Measurements from ENCODE around the gene DBF4.
A peak's percentile ranks its signal among the peaks of the same experiment; 100 is the strongest.
"Not testable (repeated sequence)": the region's sequence is repeated elsewhere in the genome, so short reads cannot be mapped to it uniquely, and the experiment has no call there.

Gene DBF4

GRCh38 chr7:87866089-87866488 is 10.2 kb upstream of the DBF4 start:
- Histone ChIP-seq H3K27me3 (replicated peaks; ENCODE audit: control insufficient read depth, insufficient read depth, low read length, poor library complexity, severe bottlenecking) (no peaks in the 10 kb centered on the region), H3K27ac (ENCODE audit: insufficient read depth, low read length, poor library complexity, severe bottlenecking) (no peak overlapping the region), H3K36me3 (ENCODE audit: control insufficient read depth, insufficient read depth, low read length) (peaks cover 7% of the 10 kb centered on the region), H3K4me1 (ENCODE audit: control insufficient read depth, insufficient read depth, low read length, poor library complexity, severe bottlenecking) (no peaks in the 10 kb centered on the region), H3K4me3 (ENCODE audit: insufficient read depth, low read depth, low read length, poor library complexity, severe bottlenecking) (no peak overlapping the region), H3K9me3 (ENCODE audit: control insufficient read depth, low read length) (peaks cover 8% of the 10 kb centered on the region)
- DNase-seq = no peak

- DNase-seq; H3K36me3 ChIP-seq (ENCODE audit: control insufficient read depth, insufficient read depth, low read length); H3K27me3 ChIP-seq (replicated peaks; ENCODE audit: control insufficient read depth, insufficient read depth, low read length, poor library complexity, severe bottlenecking); H3K4me1 ChIP-seq (ENCODE audit: control insufficient read depth, insufficient read depth, low read length, poor library complexity, severe bottlenecking); H3K4me3 ChIP-seq (ENCODE audit: insufficient read depth, low read depth, low read length, poor library complexity, severe bottlenecking); H3K9me3 ChIP-seq (ENCODE audit: control insufficient read depth, low read length); H3K27ac ChIP-seq (ENCODE audit: insufficient read depth, low read length, poor library complexity, severe bottlenecking): not testable (repeated sequence)
Observed at GRCh38 chr7:87866533-87866932, 9.8 kb upstream of the DBF4 start.

- Histone ChIP-seq H3K4me1 (ENCODE audit: control insufficient read depth, insufficient read depth, low read length, poor library complexity, severe bottlenecking) (no peaks in the 10 kb centered on the region), H3K36me3 (ENCODE audit: control insufficient read depth, insufficient read depth, low read length) (peaks cover 6% of the 10 kb centered on the region), H3K27me3 (replicated peaks; ENCODE audit: control insufficient read depth, insufficient read depth, low read length, poor library complexity, severe bottlenecking) (no peaks in the 10 kb centered on the region), H3K4me3 (ENCODE audit: insufficient read depth, low read depth, low read length, poor library complexity, severe bottlenecking) (no peak overlapping the region), H3K27ac (ENCODE audit: insufficient read depth, low read length, poor library complexity, severe bottlenecking) (no peak overlapping the region), H3K9me3 (ENCODE audit: control insufficient read depth, low read length) (peaks cover 8% of the 10 kb centered on the region)
- DNase-seq = no peak
Observed at GRCh38 chr7:87870471-87870870, 5.8 kb upstream of the DBF4 start.

DNA sequence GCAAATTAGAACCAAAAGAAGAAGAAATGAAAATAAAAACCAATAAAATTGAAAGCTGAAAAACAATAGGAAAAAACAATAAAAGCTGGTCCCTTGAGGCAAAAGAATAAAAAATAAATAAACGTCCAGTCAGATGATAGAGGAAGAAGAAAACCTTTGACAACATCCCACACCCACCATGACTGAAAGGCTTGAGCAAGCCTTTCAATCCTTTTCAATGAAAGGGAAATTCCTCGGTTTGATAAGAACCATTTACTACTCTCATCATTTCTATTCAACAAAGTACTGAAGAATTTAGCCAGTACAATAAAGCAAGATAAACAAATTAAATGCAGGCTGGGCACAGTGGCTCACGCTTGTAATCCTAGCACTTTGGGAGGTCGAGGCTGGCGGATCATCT is 3.9 kb upstream of the DBF4 start:
- no peak overlapping the region for H3K4me3 ChIP-seq (ENCODE audit: insufficient read depth, low read depth, low read length, poor library complexity, severe bottlenecking)
- DNase-seq = no peak
- no peaks in the 10 kb centered on the region for H3K9me3 ChIP-seq (ENCODE audit: control insufficient read depth, low read length)
- H3K4me1 ChIP-seq (ENCODE audit: control insufficient read depth, insufficient read depth, low read length, poor library complexity, severe bottlenecking) = no peaks in the 10 kb centered on the region
- H3K27me3 ChIP-seq (replicated peaks; ENCODE audit: control insufficient read depth, insufficient read depth, low read length, poor library complexity, severe bottlenecking) = no peaks in the 10 kb centered on the region
- H3K36me3 ChIP-seq (ENCODE audit: control insufficient read depth, insufficient read depth, low read length) = no peaks in the 10 kb centered on the region
- no peak overlapping the region for H3K27ac ChIP-seq (ENCODE audit: insufficient read depth, low read length, poor library complexity, severe bottlenecking)

GRCh38 chr7:87873328-87873727 is 3.0 kb upstream of the DBF4 start:
- H3K4me1 ChIP-seq (ENCODE audit: control insufficient read depth, insufficient read depth, low read length, poor library complexity, severe bottlenecking); H3K36me3 ChIP-seq (ENCODE audit: control insufficient read depth, insufficient read depth, low read length); H3K27ac ChIP-seq (ENCODE audit: insufficient read depth, low read length, poor library complexity, severe bottlenecking); H3K4me3 ChIP-seq (ENCODE audit: insufficient read depth, low read depth, low read length, poor library complexity, severe bottlenecking); DNase-seq; H3K9me3 ChIP-seq (ENCODE audit: control insufficient read depth, low read length); H3K27me3 ChIP-seq (replicated peaks; ENCODE audit: control insufficient read depth, insufficient read depth, low read length, poor library complexity, severe bottlenecking): not testable (repeated sequence)

- H3K4me1 ChIP-seq (ENCODE audit: control insufficient read depth, insufficient read depth, low read length, poor library complexity, severe bottlenecking) = no peaks in the 10 kb centered on the region
- H3K27me3 ChIP-seq (replicated peaks; ENCODE audit: control insufficient read depth, insufficient read depth, low read length, poor library complexity, severe bottlenecking) = no peaks in the 10 kb centered on the region
- H3K9me3 ChIP-seq (ENCODE audit: control insufficient read depth, low read length) = no peaks in the 10 kb centered on the region
- no peak for DNase-seq
- no peaks in the 10 kb centered on the region for H3K36me3 ChIP-seq (ENCODE audit: control insufficient read depth, insufficient read depth, low read length)
- H3K4me3 ChIP-seq (ENCODE audit: insufficient read depth, low read depth, low read length, poor library complexity, severe bottlenecking) = no peak overlapping the region
- H3K27ac ChIP-seq (ENCODE audit: insufficient read depth, low read length, poor library complexity, severe bottlenecking) = no peak overlapping the region
Observed at GRCh38 chr7:87874066-87874465, 2.2 kb upstream of the DBF4 start.

GRCh38 chr7:87875151-87876039 is 898 bp upstream of the DBF4 start:
- Histone ChIP-seq H3K4me1 (ENCODE audit: control insufficient read depth, insufficient read depth, low read length, poor library complexity, severe bottlenecking) (no peaks in the 10 kb centered on the region), H3K36me3 (ENCODE audit: control insufficient read depth, insufficient read depth, low read length) (no peaks in the 10 kb centered on the region), H3K9me3 (ENCODE audit: control insufficient read depth, low read length) (no peaks in the 10 kb centered on the region), H3K27me3 (replicated peaks; ENCODE audit: control insufficient read depth, insufficient read depth, low read length, poor library complexity, severe bottlenecking) (no peaks in the 10 kb centered on the region), H3K27ac (ENCODE audit: insufficient read depth, low read length, poor library complexity, severe bottlenecking) (peak overlapping the region; percentile 70), H3K4me3 (ENCODE audit: insufficient read depth, low read depth, low read length, poor library complexity, severe bottlenecking) (peak overlapping the region; percentile 88)
- DNase-seq = peak in 2 of 3 donors; percentile 2 to 6

- Histone ChIP-seq H3K9me3 (ENCODE audit: control insufficient read depth, low read length) (no peaks in the 10 kb centered on the region), H3K36me3 (ENCODE audit: control insufficient read depth, insufficient read depth, low read length) (no peaks in the 10 kb centered on the region), H3K27me3 (replicated peaks; ENCODE audit: control insufficient read depth, insufficient read depth, low read length, poor library complexity, severe bottlenecking) (no peaks in the 10 kb centered on the region), H3K4me3 (ENCODE audit: insufficient read depth, low read depth, low read length, poor library complexity, severe bottlenecking) (peak overlapping the region; percentile 88), H3K4me1 (ENCODE audit: control insufficient read depth, insufficient read depth, low read length, poor library complexity, severe bottlenecking) (no peaks in the 10 kb centered on the region), H3K27ac (ENCODE audit: insufficient read depth, low read length, poor library complexity, severe bottlenecking) (peak overlapping the region; percentile 76)
- DNase-seq = peak in 2 of 3 donors; percentile 14 to 28
Observed at GRCh38 chr7:87876869-87877234, 559 bp downstream of the DBF4 start.

DNA sequence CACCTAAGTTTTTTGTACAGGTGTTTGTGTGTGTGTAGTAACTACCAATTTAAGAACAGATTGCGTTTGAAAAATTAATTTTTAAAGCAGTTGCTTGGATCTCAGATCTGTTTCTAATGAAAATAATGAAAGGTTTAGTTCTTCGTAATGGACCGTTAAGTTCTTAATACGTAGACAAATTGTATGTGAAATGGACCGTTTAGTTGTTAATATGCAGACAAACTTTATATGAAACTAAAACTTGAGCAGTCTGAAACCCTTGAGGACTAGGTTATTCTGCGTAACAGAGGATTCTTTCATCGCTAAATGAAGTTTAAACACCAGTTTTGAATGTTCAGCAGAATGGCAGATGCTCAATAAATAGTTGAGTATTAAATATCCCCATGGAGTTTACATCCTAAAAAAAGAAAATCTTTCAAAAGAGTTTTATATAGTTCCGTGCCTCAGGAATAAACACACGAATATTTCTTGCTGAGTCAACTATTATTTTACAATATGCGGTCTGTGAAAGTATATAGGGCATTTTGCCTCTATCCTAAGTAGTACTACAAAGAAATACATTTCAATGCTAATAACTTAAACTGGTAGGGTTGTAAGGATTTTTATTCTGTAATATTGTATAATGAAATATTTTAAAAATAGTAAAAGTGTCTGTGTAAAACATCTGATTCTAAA is 1.2 kb downstream of the DBF4 start:
- Histone ChIP-seq H3K27me3 (replicated peaks; ENCODE audit: control insufficient read depth, insufficient read depth, low read length, poor library complexity, severe bottlenecking) (no peaks in the 10 kb centered on the region), H3K27ac (ENCODE audit: insufficient read depth, low read length, poor library complexity, severe bottlenecking) (peak overlapping the region; percentile 76), H3K9me3 (ENCODE audit: control insufficient read depth, low read length) (no peaks in the 10 kb centered on the region), H3K36me3 (ENCODE audit: control insufficient read depth, insufficient read depth, low read length) (no peaks in the 10 kb centered on the region), H3K4me1 (ENCODE audit: control insufficient read depth, insufficient read depth, low read length, poor library complexity, severe bottlenecking) (no peaks in the 10 kb centered on the region), H3K4me3 (ENCODE audit: insufficient read depth, low read depth, low read length, poor library complexity, severe bottlenecking) (peak overlapping the region; percentile 88)
- DNase-seq = no peak

GRCh38 chr7:87878208-87878735 is 2.0 kb downstream of the DBF4 start:
- H3K27ac ChIP-seq (ENCODE audit: insufficient read depth, low read length, poor library complexity, severe bottlenecking) = no peak overlapping the region
- H3K36me3 ChIP-seq (ENCODE audit: control insufficient read depth, insufficient read depth, low read length) = no peaks in the 10 kb centered on the region
- no peak for DNase-seq
- no peak overlapping the region for H3K4me3 ChIP-seq (ENCODE audit: insufficient read depth, low read depth, low read length, poor library complexity, severe bottlenecking)
- no peaks in the 10 kb centered on the region for H3K4me1 ChIP-seq (ENCODE audit: control insufficient read depth, insufficient read depth, low read length, poor library complexity, severe bottlenecking)
- no peaks in the 10 kb centered on the region for H3K27me3 ChIP-seq (replicated peaks; ENCODE audit: control insufficient read depth, insufficient read depth, low read length, poor library complexity, severe bottlenecking)
- H3K9me3 ChIP-seq (ENCODE audit: control insufficient read depth, low read length) = no peaks in the 10 kb centered on the region
